Fibroblast of pulmonary artery (primary cell): ENCODE measurements around the gene ALKBH3.

Experiments
- DNase-seq: peaks from one replicate; pipeline ENCODE4 v3.0.0-alpha.2; 2010; ENCODE audit warnings: low read depth
- H3K4me3 ChIP-seq: replicated peaks from 2 replicates; pipeline ENCODE4 v1.5.1; 2011; ENCODE audit warnings: low read depth, mild to moderate bottlenecking, control low read depth, low read length, moderate library complexity
- TF ChIP-seq, protein P1 (sequence below): IDR thresholded peaks from 2 replicates; pipeline ENCODE4 v1.5.1; 2011; ENCODE audit warnings: mild to moderate bottlenecking, control low read depth, low read length, inconsistent platforms; ENCODE audit errors: missing control alignments

Gene ALKBH3

DNA sequence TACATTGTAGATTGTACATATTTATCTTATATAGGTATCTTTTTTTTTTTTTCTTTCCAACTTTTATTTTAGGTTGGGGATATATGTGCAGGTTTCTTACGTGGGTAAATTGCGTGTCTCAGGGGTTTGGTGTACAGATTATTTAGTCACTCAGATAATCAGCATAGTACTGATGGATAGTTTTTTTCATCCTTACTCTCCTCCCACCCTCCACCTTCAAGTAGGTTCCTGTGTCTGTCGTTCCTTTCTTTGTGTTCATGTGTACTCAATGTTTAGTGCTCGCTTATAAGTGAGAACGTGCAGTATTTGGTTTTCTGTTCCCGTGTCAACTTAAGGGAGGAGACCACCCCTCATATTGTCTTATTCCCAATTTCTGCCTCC is 71.4 kb downstream of the ALKBH3 start:
- DNase-seq: no peak
- TF ChIP-seq, protein P1, sequence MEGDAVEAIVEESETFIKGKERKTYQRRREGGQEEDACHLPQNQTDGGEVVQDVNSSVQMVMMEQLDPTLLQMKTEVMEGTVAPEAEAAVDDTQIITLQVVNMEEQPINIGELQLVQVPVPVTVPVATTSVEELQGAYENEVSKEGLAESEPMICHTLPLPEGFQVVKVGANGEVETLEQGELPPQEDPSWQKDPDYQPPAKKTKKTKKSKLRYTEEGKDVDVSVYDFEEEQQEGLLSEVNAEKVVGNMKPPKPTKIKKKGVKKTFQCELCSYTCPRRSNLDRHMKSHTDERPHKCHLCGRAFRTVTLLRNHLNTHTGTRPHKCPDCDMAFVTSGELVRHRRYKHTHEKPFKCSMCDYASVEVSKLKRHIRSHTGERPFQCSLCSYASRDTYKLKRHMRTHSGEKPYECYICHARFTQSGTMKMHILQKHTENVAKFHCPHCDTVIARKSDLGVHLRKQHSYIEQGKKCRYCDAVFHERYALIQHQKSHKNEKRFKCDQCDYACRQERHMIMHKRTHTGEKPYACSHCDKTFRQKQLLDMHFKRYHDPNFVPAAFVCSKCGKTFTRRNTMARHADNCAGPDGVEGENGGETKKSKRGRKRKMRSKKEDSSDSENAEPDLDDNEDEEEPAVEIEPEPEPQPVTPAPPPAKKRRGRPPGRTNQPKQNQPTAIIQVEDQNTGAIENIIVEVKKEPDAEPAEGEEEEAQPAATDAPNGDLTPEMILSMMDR: no peak
- no peak overlapping the region for H3K4me3 ChIP-seq

DNA sequence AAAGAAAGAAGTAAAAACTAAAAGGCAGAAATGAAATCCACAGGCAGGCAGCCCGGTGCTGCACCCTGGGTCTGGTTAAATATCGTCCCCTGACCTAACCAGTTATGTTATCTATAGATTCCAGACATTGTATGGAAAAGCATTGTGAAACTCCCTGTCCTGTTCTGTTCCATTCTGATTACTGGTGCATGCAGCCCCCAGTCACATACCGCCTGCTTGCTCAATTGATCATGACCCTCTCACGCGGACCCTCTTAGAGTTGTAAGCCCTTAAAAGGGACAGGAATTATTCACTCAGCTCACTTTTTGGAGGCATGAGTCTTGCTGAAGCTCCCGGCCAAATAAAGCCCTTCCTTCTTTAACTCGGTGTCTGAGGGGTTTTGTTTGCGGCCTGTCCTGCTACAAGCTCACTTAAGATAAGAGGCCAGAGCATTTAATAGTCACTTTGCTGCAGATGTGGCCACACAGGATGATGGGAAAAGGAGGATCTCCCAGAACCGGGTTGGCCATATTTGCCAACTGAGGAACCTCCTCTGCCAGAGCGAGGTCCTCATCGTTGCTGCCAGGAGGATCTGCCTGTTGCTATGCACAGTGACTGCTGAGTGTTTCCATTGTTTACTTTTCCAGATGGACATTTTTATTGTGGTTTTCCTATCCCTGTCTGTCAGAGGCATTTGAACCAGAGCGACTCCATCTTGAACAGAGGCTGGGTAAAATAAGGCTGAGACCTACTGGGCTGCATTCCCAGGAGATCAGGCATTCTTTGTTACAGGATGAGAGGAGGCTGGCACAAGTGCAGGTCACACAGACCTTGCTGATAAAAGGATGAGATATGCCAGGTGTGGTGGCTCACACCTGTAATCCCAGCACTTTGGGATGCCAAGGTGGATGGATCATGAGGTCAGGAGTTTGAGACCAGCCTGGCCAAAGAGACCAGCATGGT is 72.0 kb downstream of the ALKBH3 start:
- H3K4me3 ChIP-seq: no peak overlapping the region
- TF ChIP-seq, protein P1: no peak

DNA sequence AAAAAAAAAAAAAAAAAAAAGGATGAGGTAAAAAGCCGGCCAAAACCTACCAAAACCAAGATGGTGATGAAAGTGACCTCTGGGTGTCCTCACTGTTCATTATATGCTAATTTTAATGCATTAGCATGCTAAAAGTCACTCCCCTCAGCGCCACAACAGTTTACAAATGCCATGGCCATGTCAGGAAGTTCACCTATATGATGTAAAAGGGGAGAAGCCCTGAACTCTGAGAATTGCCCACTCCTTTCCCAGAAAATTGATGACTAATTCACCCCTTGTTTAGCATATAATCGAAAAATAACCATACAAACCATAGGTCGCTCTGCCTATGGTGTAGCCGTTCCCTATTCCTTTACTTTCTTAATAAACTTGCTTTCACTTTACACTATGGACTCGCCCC is 72.9 kb downstream of the ALKBH3 start:
- no peak overlapping the region for H3K4me3 ChIP-seq
- TF ChIP-seq, protein P1: no peak
- DNase-seq: no peak

More for the DNA sequence above, 72.0 kb downstream of the ALKBH3 start:
- no peak for DNase-seq

DNA sequence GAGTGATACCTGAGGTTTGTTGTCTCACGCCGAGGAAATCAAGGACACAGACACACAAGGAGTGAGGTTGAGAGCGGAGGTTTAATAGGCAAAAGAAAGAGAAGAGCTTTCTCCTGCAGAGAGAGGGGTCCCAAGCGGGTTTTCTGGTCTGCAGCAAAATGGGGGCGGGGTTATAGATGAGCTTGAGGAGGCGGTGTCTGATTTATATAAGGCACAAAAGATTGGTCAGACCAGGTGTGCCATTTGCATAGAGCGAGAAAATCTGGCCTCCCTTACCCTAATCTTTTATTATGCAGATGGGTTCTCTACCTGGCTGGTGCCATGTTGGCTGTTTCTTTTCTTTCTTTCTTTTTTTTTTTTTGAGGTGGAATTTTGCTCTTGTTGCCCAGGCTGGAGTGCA is 73.6 kb downstream of the ALKBH3 start:
- no peak overlapping the region for H3K4me3 ChIP-seq
- TF ChIP-seq, protein P1: no peak
- DNase-seq: no peak

DNA sequence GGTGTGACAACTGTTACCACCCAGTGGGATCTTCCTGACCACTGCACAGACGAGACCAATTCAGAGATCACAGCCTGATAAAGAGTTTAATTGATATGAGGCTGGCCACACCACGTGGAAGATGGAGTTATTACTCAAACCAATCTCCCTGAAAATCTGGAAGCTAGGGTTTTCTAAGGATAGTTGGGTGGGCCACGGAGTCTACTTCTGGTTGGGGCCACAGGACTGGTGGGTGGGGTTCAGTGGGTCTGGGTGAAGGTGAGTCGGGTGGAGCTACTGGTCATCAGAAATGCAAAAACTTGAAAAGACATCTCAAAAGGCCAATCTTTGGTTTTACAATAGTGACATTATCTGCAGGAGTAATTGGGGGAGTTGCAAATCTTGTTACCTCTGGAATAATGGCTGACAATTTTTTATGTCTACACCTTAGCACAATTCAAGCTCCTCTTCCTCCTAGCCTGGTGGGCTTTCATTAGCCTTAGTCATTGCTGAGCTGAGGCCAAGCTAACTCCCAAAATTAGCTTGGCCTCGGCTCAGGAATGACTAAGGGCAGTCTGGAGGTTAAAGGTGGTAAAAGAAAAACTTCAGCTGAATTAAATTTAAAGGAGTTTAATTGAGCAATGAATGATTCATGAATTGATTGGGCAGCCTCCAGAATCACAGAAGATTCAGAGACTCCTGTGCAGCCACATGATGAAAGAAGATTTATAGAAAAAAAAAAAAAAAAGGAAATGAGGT is 74.9 kb downstream of the ALKBH3 start:
- TF ChIP-seq, protein P1: no peak
- H3K4me3 ChIP-seq: no peak overlapping the region
- peak; percentile 46 for DNase-seq

DNA sequence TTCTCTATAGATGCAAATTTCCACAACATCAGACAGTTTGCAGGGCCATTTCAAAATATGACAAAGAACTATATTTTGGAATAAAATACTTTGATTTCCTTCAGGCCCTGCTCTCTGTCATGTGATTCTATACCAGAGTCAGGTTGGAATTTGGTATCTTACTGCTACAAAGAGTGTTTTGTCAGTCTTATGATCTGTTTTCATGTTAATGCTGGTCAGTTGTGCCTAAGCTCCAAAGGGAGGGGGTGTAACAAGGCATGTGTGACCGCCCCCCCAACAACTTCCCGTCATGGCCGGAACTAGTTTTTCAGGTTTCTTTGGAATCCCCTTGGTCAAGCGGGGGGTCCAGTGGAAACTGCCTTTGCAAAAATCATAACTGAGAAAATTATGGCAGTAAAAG is 76.9 kb downstream of the ALKBH3 start:
- DNase-seq: no peak
- no peak overlapping the region for H3K4me3 ChIP-seq
- TF ChIP-seq, protein P1: no peak
